GM12878 (cell line): ENCODE results near the gene BCORL1. TPM values are rescaled to one million over a fixed set of nuclear protein-coding genes. Genes with fewer than 3 reads are reported as not detected.

Source experiments
- ATAC-seq: fragments of 200-7000 bp; cut with Tn5 transposase; 3 replicates; pipeline ENCODE4 v1.9.1; 2020; ENCODE audit warnings: mild to moderate bottlenecking, moderate library complexity
- BruUV-seq: library from RNA; stranded (reverse); fragments of 400-500 nt; replicated peaks from 2 replicates; lab custom pipeline; 2021; lab: Mats Ljungman, UMichigan
- CTCF ChIA-PET: fragments of 300-600 bp; sonication (Branson Sonifier 250); formaldehyde crosslinking; extraction: SDS; loops from one replicate; lab custom pipeline; 2021; ENCODE audit warnings: inconsistent platforms; lab: Yijun Ruan, JAX
- POLR2A ChIA-PET: fragments of 350-600 bp; formaldehyde crosslinking; extraction: SDS; loops from one replicate; lab custom pipeline; 2021; ENCODE audit warnings: inconsistent platforms; lab: Charles Lee
- RAD21 ChIA-PET: fragments of 300-600 bp; sonication (Branson Sonifier 250); formaldehyde crosslinking; loops from one replicate; lab custom pipeline; 2023; ENCODE audit warnings: antibody characterized with exemption; ENCODE audit not compliant: unreplicated experiment; lab: Charles Lee
- SMC1A ChIA-PET: fragments of 300-600 bp; sonication (Branson Sonifier 250); formaldehyde crosslinking; loops from one replicate; lab custom pipeline; 2023; ENCODE audit not compliant: unreplicated experiment, uncharacterized antibody; lab: Charles Lee
- DNase-seq: peaks from one replicate; pipeline ENCODE4 v3.0.0-alpha.2; 2011; ENCODE audit warnings: low read depth, low spot score
- FAIRE-seq: peaks from 3 replicates; lab custom pipeline; 2011; peaks lifted over from hg19 to GRCh38; lab: Jason Lieb, UNC
- H2AFZ ChIP-seq: 2 replicates; pipeline ENCODE4 v1.6.0; 2011; ENCODE audit warnings: low read depth, low read length, control low read depth; ENCODE audit not compliant: control insufficient read depth
- H3K27ac ChIP-seq: 2 replicates; pipeline ENCODE4 v1.5.1; 2011; ENCODE audit warnings: control low read depth; ENCODE audit not compliant: control insufficient read depth, insufficient read depth
- H3K27me3 ChIP-seq, 2 experiments: replicated peaks in 1 of 2; 2 replicates each; pipeline versions ENCODE4 v1.6.0 to v1.6.1; 2011; ENCODE audit warnings: low read length in 1 of 2; ENCODE audit not compliant: control insufficient read depth in 2 of 2, insufficient read depth in 2 of 2
- H3K36me3 ChIP-seq, 2 experiments: 2 replicates each; pipeline ENCODE4 v1.5.1; 2011; ENCODE audit warnings: low read length in 1 of 2; ENCODE audit not compliant: control insufficient read depth in 2 of 2, insufficient read depth in 2 of 2
- H3K4me1 ChIP-seq: 2 replicates; pipeline ENCODE4 v1.6.1; 2011; ENCODE audit warnings: mild to moderate bottlenecking, low read length, moderate library complexity, mixed read lengths; ENCODE audit not compliant: control insufficient read depth, insufficient read depth
- H3K4me2 ChIP-seq: 2 replicates; pipeline ENCODE4 v1.6.0; 2011; ENCODE audit warnings: control low read depth; ENCODE audit not compliant: control insufficient read depth, insufficient read depth
- H3K4me3 ChIP-seq: fragments of 200-600 bp; sonication (generic); 2 replicates; pipeline ENCODE4 v1.5.1; 2016
- H3K79me2 ChIP-seq: 2 replicates; pipeline ENCODE4 v1.6.0; 2011; ENCODE audit warnings: low read length; ENCODE audit not compliant: control insufficient read depth, insufficient read depth
- H3K9ac ChIP-seq: 2 replicates; pipeline ENCODE4 v1.8.0; 2011; ENCODE audit warnings: low read length, control low read depth, mixed read lengths; ENCODE audit not compliant: control insufficient read depth, insufficient read depth
- H3K9me3 ChIP-seq: replicated peaks from 3 replicates; pipeline ENCODE4 v1.5.1; 2011; ENCODE audit warnings: mild to moderate bottlenecking, low read length; ENCODE audit not compliant: control insufficient read depth, insufficient read depth
- H4K20me1 ChIP-seq: 2 replicates; pipeline ENCODE4 v1.6.0; 2011; ENCODE audit not compliant: control insufficient read depth, insufficient read depth
- BCL11A ChIP-seq: IDR thresholded peaks from 2 replicates; pipeline ENCODE4 v1.6.1; 2011; ENCODE audit warnings: low read depth, low read length
- BMI1 ChIP-seq: fragments of 450-650 bp; IDR thresholded peaks from 2 replicates; pipeline ENCODE4 v1.6.1; 2016; ENCODE audit warnings: mild to moderate bottlenecking, moderate library complexity, borderline replicate concordance
- CBX5 ChIP-seq: sonication (generic); IDR thresholded peaks from 2 replicates; pipeline ENCODE4 v1.6.1; 2016; ENCODE audit warnings: low read depth, moderate library complexity, mild to moderate bottlenecking, inconsistent platforms
- CHD1 ChIP-seq: IDR thresholded peaks from 2 replicates; pipeline ENCODE4 v1.6.1; 2012; ENCODE audit warnings: low read depth, low read length, improper control_type of control experiment
- EP300 ChIP-seq, 2 experiments: fragments of 150-350 bp in 1 of 2; IDR thresholded peaks; 2 replicates each; pipeline ENCODE4 v1.6.1; 2011 to 2012; ENCODE audit warnings: low read depth in 2 of 2, low read length in 2 of 2, borderline replicate concordance in 1 of 2, improper control_type of control experiment in 1 of 2, inconsistent platforms in 1 of 2; ENCODE audit not compliant: control insufficient read depth in 1 of 2
- ESRRA ChIP-seq: IDR thresholded peaks from 2 replicates; pipeline ENCODE4 v1.6.1; 2012; ENCODE audit warnings: mild to moderate bottlenecking, low read length, improper control_type of control experiment
- FOS ChIP-seq: IDR thresholded peaks from 3 replicates; pipeline ENCODE4 v1.6.1; 2011; ENCODE audit warnings: borderline replicate concordance; ENCODE audit not compliant: insufficient read length; ENCODE audit errors: extremely low read depth
- IKZF2 ChIP-seq, 2 experiments: fragments of 450-650 bp; IDR thresholded peaks; 2 replicates each; pipeline ENCODE4 v1.6.1; 2017; ENCODE audit warnings: mild to moderate bottlenecking in 2 of 2, moderate library complexity in 2 of 2
- MYC ChIP-seq: IDR thresholded peaks from 2 replicates; pipeline ENCODE4 v1.6.1; 2011; ENCODE audit warnings: mild to moderate bottlenecking, low read length, moderate library complexity, inconsistent platforms; ENCODE audit not compliant: insufficient read depth, insufficient replicate concordance, insufficient read length, severe bottlenecking
- RCOR1 ChIP-seq: conservative IDR thresholded peaks from 2 replicates; pipeline ENCODE4 v1.6.1; 2012; ENCODE audit warnings: low read depth, low read length, improper control_type of control experiment
- RUNX3 ChIP-seq: IDR thresholded peaks from 2 replicates; pipeline ENCODE4 v1.6.1; 2012; ENCODE audit warnings: low read length, inconsistent platforms
- SMARCA5 ChIP-seq: fragments of 450-650 bp; IDR thresholded peaks from 2 replicates; pipeline ENCODE4 v1.6.1; 2017; ENCODE audit warnings: mild to moderate bottlenecking
- YY1 ChIP-seq: IDR thresholded peaks from 2 replicates; pipeline ENCODE4 v1.6.1; 2011; ENCODE audit warnings: low read depth, mild to moderate bottlenecking, low read length
- WGBS: methylation state at CpG from one replicate; pipeline ENCODE4 v1.1.6; 2016; ENCODE audit warnings: low lambda C conversion rate; ENCODE audit not compliant: insufficient replicate concordance, insufficient coverage; ENCODE audit errors: missing lambda C conversion rate; 5-methylcytosine and 5-hydroxymethylcytosine counted together
- in situ Hi-C: fragments of 300-500 bp; cut with MboI; formaldehyde crosslinking; loops from 9 replicates; pipeline ENCODE4 v1.14.3; 2018; ENCODE audit warnings: mixed read lengths
- intact Hi-C: fragments of 100-400 bp; cut with micrococcal nuclease; formaldehyde crosslinking; loops from one replicate; pipeline ENCODE4 v1.14.2; 2022; ENCODE audit not compliant: unreplicated experiment
- polyA plus RNA-seq, 11 experiments: library from polyadenylated mRNA; depleted of rRNA in 4 of 11; unstranded in 6 of 11; stranded (reverse) in 5 of 11; fragments of >200 nt; fragmentation: Nextera tagmentation in 4 of 11; fragmentation: Illumina TruSeq in 1 of 11; extraction: Ambion mirVana in 4 of 11; extraction: Trizol in 1 of 11; gene quantifications; 1 replicate in 1 of 11; 2 replicates in 10 of 11; pipeline versions ENCODE4 v1.2.1 to v1.2.3, GENCODE V29; 2011 to 2016; ENCODE audit warnings: inconsistent platforms in 2 of 11, missing spikeins in 2 of 11, low read depth in 1 of 11
- total RNA-seq, 4 experiments: library from RNA; depleted of rRNA in 3 of 4; stranded (reverse); fragments of >200 nt in 3 of 4; fragmentation: Illumina TruSeq in 1 of 4; extraction: Trizol in 1 of 4; gene quantifications; 2 replicates each; pipeline versions ENCODE4 v1.2.1 to v1.2.3, GENCODE V29; 2013 to 2021
- TF ChIP-seq, protein P1 (sequence below): IDR thresholded peaks from 2 replicates; pipeline ENCODE4 v1.6.1; 2011; ENCODE audit warnings: low read depth, low read length, improper control_type of control experiment, borderline replicate concordance
- TF ChIP-seq, protein P2 (sequence below): fragments of 450-650 bp; IDR thresholded peaks from 2 replicates; pipeline ENCODE4 v1.6.1; 2017; ENCODE audit warnings: borderline replicate concordance
- TF ChIP-seq, protein P3 (sequence below): IDR thresholded peaks from 2 replicates; pipeline ENCODE4 v1.6.1; 2011; ENCODE audit warnings: mild to moderate bottlenecking, low read depth, low read length, moderate library complexity; ENCODE audit not compliant: insufficient replicate concordance
- TF ChIP-seq, protein P4 (sequence below), 3 experiments: IDR thresholded peaks in 2 of 3; conservative IDR thresholded peaks in 1 of 3; 2 replicates each; pipeline ENCODE4 v1.5.1; 2011; ENCODE audit warnings: low read depth in 3 of 3, low read length in 3 of 3, mild to moderate bottlenecking in 3 of 3, control low read depth in 2 of 3, moderate library complexity in 2 of 3, inconsistent platforms in 1 of 3, mixed read lengths in 1 of 3; ENCODE audit not compliant: control insufficient read depth in 2 of 3, insufficient read depth in 1 of 3; ENCODE audit errors: extremely low read depth in 1 of 3

The BCORL1 gene
- total and polyA plus RNA-seq, 10 of the 15 experiments (the other 5 are each of a cell fraction or from before 2014, with no cell fraction given) = 0.16 to 7.2 (median 0.94) TPM

DNA sequence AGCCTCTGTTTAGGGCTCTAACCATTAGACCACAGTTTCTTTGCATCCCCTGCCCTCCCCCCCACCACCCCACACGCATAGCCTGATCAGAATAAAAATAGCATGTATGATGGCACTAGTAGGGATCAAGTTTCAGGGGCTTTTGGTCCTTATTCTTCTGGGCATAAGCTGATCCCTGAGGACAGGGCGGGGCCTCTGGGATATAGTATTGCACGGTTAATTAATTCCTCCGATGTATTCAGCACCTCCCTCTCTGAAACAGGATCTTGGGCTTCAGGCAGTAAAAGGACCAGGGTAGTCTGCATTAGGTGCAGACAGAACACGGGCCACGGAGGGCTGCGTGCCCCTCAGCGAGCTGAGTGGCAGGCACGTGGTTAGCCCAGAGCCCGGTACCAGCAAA, 70.8 kb downstream of the BCORL1 start:
- POLR2A ChIA-PET = no interaction called here
- CTCF ChIA-PET = no interaction called here

More for the DNA sequence above, 70.8 kb downstream of the BCORL1 start:
- Histone ChIP-seq H4K20me1 (no peaks in the 10 kb centered on the region), H3K4me2 (no peak overlapping the region), H3K9me3 (no peaks in the 10 kb centered on the region; the same call in 2 of the 3 replicates), H3K36me3 (no peaks in the 10 kb centered on the region), H3K4me3 (no peak overlapping the region), H3K9ac (no peak overlapping the region), H3K27ac (no peak overlapping the region), H3K27me3 (no peaks in the 10 kb centered on the region), H2AFZ (no peak overlapping the region), H3K79me2 (no peaks in the 10 kb centered on the region), H3K4me1 (no peaks in the 10 kb centered on the region)
- WGBS = 68% methylated on average over 10 of the region's 10 CpGs
- no TSS peak for BruUV-seq
- ChIA-PET SMC1A (no interaction called here), RAD21 (no interaction called here)
- DNase-seq (no peak), FAIRE-seq (no peak), ATAC-seq (no peak)
- TF ChIP-seq, protein P1, sequence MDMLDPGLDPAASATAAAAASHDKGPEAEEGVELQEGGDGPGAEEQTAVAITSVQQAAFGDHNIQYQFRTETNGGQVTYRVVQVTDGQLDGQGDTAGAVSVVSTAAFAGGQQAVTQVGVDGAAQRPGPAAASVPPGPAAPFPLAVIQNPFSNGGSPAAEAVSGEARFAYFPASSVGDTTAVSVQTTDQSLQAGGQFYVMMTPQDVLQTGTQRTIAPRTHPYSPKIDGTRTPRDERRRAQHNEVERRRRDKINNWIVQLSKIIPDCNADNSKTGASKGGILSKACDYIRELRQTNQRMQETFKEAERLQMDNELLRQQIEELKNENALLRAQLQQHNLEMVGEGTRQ = no peak
- no peak for TF ChIP-seq SMARCA5
- TF ChIP-seq, protein P2, sequence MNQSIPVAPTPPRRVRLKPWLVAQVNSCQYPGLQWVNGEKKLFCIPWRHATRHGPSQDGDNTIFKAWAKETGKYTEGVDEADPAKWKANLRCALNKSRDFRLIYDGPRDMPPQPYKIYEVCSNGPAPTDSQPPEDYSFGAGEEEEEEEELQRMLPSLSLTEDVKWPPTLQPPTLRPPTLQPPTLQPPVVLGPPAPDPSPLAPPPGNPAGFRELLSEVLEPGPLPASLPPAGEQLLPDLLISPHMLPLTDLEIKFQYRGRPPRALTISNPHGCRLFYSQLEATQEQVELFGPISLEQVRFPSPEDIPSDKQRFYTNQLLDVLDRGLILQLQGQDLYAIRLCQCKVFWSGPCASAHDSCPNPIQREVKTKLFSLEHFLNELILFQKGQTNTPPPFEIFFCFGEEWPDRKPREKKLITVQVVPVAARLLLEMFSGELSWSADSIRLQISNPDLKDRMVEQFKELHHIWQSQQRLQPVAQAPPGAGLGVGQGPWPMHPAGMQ = no peak
- no peak for TF ChIP-seq CHD1
- TF ChIP-seq RUNX3 = no peak
- TF ChIP-seq, protein P3, sequence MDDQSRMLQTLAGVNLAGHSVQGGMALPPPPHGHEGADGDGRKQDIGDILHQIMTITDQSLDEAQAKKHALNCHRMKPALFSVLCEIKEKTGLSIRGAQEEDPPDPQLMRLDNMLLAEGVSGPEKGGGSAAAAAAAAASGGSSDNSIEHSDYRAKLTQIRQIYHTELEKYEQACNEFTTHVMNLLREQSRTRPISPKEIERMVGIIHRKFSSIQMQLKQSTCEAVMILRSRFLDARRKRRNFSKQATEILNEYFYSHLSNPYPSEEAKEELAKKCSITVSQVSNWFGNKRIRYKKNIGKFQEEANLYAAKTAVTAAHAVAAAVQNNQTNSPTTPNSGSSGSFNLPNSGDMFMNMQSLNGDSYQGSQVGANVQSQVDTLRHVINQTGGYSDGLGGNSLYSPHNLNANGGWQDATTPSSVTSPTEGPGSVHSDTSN = no peak
- no peak for TF ChIP-seq EP300 (IDR thresholded peaks at IDR 0.05; ENCODE audit: borderline replicate concordance in 1 of 2, control insufficient read depth in 1 of 2, low read depth in 2 of 2, low read length in 2 of 2)
- TF ChIP-seq YY1 = no peak
- no peak for TF ChIP-seq IKZF2 (IDR thresholded peaks at IDR 0.05)
- no peak for TF ChIP-seq CBX5
- no peak for TF ChIP-seq BCL11A
- no peak for TF ChIP-seq BMI1
- no peak for TF ChIP-seq MYC
- no peak for TF ChIP-seq ESRRA
- TF ChIP-seq, protein P4, sequence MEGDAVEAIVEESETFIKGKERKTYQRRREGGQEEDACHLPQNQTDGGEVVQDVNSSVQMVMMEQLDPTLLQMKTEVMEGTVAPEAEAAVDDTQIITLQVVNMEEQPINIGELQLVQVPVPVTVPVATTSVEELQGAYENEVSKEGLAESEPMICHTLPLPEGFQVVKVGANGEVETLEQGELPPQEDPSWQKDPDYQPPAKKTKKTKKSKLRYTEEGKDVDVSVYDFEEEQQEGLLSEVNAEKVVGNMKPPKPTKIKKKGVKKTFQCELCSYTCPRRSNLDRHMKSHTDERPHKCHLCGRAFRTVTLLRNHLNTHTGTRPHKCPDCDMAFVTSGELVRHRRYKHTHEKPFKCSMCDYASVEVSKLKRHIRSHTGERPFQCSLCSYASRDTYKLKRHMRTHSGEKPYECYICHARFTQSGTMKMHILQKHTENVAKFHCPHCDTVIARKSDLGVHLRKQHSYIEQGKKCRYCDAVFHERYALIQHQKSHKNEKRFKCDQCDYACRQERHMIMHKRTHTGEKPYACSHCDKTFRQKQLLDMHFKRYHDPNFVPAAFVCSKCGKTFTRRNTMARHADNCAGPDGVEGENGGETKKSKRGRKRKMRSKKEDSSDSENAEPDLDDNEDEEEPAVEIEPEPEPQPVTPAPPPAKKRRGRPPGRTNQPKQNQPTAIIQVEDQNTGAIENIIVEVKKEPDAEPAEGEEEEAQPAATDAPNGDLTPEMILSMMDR (IDR thresholded peaks at IDR 0.05 in 2 of 3, conservative IDR thresholded peaks at IDR 0.05 in 1 of 3; ENCODE audit: control insufficient read depth in 2 of 3, extremely low read depth in 1 of 3, insufficient read depth in 1 of 3, low read depth in 3 of 3, low read length in 3 of 3) = no peak
- TF ChIP-seq RCOR1 = no peak
- no peak for TF ChIP-seq FOS
- intact Hi-C loops (no loop called here), in situ Hi-C loops (loop anchor here (25.0 kb wide), 1 partner anchor 441 kb away; no protein-coding TSS in a partner anchor)
